H7 (cell line): ENCODE data around the gene TMEM88. TPM values are rescaled to one million over a fixed set of nuclear protein-coding genes. Genes with fewer than 3 reads are reported as not detected.

Source experiments
- DNase-seq: peaks from one replicate; pipeline ENCODE4 v3.0.0; 2012
- H3K27me3 ChIP-seq: 2 replicates; pipeline ENCODE4 v1.6.0; 2011; ENCODE audit warnings: mild to moderate bottlenecking, low read length; ENCODE audit not compliant: control insufficient read depth, insufficient read depth
- H3K36me3 ChIP-seq: replicated peaks from 2 replicates; pipeline ENCODE4 v1.5.1; 2011; ENCODE audit warnings: low read length; ENCODE audit not compliant: control insufficient read depth, insufficient read depth
- H3K4me3 ChIP-seq: 2 replicates; pipeline ENCODE4 v1.5.1; 2011; ENCODE audit warnings: low read depth, mild to moderate bottlenecking, control low read depth, low read length, moderate library complexity; ENCODE audit not compliant: insufficient read depth
- total RNA-seq: library from RNA; depleted of rRNA; stranded (reverse); fragments of >200 nt; shearing (Covaris generic); gene quantifications from 2 replicates; pipeline ENCODE4 v1.2.3, GENCODE V29; 2014

The TMEM88 gene
- total RNA-seq, 1 experiment from 2014 or later: 27.0 TPM

DNA sequence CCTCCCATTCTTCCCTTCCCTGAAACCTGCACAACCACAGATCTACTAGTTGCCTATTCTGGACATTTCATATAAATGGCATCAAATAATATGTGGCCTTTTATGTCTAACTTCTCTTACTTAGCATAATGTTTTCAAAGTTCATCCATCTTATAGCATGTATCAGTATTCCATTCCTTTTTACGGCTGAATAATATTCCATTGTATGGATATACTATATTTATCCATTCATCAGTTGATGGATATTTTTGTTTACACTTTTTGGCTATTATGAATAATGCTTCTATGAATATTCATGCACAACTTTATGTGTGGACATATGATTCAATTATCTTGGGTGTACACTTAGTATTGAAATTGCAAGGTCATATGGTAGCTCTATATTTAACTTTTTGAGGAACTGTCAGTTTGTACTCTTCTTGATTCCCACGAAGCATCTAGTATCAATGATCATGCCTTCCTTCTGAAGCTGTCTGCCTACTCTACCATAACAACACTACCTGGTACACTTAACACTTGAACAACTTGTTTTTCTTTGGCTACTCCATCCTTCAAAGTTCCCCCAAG is 21.0 kb downstream of the TMEM88 start:
- Histone ChIP-seq H3K27me3 (no peaks in the 10 kb centered on the region), H3K36me3 (no peaks in the 10 kb centered on the region), H3K4me3 (no peak overlapping the region)
- DNase-seq: no peak

DNA sequence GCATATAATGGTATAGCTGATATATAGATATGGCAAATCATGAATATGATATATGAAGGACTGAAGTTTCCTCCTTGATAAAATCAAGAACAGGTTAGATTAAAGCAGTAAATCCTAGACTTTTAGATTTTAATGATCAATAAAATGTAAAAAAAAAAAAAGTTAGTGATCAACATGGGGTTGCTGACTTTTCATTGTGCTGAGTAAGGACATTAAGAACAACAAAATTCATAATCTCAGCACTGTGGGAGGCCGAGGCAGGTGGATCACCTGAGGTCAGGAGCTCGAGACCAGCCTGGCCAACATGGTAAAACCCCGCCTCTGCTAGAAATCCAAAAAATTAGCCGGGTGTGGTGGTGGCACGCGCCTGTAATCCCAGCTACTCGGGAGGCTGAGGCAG is 23.4 kb downstream of the TMEM88 start:
- Histone ChIP-seq H3K27me3 (no peaks in the 10 kb centered on the region), H3K36me3 (no peaks in the 10 kb centered on the region), H3K4me3 (no peak overlapping the region)
- no peak for DNase-seq

DNA sequence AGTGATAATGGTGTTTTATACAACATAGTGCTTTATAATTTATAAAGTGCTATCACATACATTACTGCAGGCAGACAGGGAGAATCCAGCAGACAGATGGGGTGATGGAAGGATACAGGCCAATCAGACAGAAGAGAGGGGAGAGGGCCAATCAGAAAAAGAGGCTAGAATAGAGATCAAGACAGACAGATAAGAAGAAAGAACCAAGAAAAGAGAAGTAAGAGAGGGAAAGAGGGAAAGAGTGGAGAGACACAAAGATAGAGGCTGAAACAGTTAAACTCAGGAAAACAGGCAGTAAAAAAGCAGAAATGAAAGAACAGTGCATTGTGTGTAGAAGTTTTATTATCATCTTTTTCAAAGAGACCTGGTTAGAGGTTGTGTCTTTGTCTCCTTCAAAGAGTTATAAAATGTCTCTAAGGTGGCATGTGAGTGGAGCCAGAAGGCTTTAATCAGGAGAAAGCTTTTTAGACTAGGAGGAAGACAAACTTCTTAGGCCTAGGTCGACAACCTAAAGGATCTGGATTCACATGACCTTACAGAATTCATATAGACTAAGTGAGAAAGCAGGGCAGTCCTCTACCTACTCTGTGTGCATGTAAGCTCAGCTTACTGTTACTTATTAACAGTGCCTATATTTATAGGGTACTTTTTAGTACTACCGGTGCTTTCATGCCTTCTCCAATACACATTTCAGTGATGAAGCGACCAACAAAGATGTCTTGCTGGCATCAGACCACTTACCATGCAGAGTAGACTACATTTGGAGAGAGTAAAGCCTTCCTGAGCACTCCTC is 25.4 kb downstream of the TMEM88 start:
- DNase-seq: no peak
- Histone ChIP-seq H3K36me3 (no peaks in the 10 kb centered on the region), H3K4me3 (no peak overlapping the region), H3K27me3 (no peaks in the 10 kb centered on the region)

DNA sequence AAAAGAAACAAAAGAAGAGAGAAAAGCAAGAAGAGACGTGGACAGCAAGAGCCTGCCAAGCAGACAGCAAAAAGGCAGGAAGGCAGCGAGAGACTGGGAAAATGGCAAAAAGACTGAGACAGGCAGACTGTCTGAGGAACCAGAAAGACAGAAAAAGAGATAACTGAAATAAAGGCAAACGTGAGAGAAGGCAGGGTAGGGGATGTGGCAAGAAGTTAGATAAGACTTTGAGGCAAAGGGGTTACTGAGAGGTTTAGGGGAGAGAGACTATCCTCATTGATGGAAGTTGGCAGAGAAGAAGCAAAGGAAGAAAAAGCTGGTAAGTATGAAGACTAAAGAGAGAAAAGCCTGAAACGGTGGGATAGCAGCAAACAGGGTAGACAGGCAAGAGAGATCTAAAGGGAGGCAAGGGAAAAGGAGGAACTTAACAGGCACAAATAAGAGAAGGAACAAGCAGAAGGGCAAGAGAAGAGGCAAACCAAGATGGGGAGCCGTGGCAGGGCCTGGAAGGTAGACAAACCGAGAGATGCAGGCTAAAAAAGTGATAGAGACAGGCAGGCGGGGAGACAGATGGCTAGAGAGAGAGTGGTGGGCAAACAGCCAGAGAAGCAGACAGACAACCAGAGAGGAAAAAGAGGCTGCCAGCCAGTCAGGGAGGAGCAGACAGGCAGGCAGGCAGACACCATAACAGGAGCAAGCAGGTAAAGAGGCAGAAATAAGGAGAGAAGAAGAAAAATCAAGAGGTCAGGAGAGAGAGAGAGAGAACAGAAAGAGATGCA is 26.6 kb downstream of the TMEM88 start:
- Histone ChIP-seq H3K4me3 (no peak overlapping the region), H3K27me3 (peaks cover 11% of the 10 kb centered on the region), H3K36me3 (no peaks in the 10 kb centered on the region)
- DNase-seq: no peak

DNA sequence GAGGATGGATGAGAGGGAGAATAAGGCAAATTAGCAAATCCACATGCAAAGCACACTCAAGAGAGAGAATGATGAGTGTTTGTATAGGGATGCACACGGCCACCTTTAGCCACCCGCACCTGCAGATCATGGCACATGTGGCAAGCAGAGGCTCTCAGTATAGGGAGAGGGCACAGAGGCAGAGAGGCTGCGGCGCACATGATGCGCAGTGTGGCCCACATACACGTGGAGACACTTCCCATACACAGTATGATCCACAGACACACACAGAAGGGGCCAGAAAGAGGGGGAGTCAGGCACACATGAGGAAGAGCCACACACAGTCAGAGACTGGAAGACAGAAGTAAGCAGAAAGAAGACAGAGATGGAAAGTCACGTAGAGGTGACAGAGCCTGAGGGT is 27.2 kb downstream of the TMEM88 start:
- no peaks in the 10 kb centered on the region for H3K36me3 ChIP-seq
- DNase-seq: no peak
- no peak overlapping the region for H3K4me3 ChIP-seq
- H3K27me3 ChIP-seq: peaks cover 16% of the 10 kb centered on the region

DNA sequence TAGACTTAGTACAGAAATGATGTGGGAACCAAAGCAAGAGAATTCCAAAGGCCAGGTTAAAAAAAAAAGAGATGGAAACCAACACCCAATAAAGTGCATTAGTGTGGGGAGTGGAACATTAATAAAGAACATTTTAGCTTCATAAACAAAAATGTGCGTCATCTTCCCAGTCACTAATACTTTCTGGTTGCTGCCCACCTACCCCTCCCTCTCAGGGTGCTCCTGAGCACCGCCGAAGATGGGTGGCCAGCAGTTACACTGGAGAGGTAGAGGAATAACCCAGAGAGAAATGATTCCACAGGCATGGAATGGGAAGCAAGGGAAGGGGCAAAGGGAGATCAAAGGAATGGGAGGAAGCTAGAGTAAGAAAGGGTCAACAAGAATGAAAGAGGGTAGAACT is 27.8 kb downstream of the TMEM88 start:
- no peak for DNase-seq
- no peak overlapping the region for H3K4me3 ChIP-seq
- H3K36me3 ChIP-seq: no peaks in the 10 kb centered on the region
- peaks cover 17% of the 10 kb centered on the region for H3K27me3 ChIP-seq

DNA sequence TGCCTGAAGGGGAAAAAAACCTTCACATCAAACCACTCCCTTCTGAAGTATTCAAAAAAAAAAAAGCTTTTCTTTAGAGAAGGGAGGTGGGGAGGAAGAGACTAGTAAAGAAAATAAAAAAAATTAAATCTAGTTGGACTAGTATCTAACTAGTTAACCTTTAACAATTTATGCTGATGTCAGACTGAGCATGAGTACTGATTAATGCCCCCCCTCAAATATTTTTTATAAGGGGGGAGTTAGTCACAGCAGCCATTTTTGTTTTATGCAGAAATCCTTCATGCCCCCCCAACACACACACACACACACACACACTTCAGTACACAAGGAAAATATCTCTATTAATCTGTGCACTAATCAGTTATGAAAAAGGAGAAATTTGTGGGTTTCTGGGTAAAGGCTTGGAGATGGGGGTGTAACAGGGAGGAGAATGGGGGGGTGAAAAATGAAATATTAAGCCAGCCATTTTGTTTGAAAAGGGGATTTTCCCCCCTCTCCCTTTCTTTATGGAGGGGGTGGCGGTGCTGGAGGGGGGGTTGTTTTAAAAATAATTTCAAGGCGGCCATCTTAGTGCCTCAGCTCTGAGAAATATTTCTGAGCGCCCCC is 29.0 kb downstream of the TMEM88 start:
- Histone ChIP-seq H3K36me3 (no peaks in the 10 kb centered on the region), H3K27me3 (peaks cover 17% of the 10 kb centered on the region), H3K4me3 (no peak overlapping the region)
- no peak for DNase-seq

DNA sequence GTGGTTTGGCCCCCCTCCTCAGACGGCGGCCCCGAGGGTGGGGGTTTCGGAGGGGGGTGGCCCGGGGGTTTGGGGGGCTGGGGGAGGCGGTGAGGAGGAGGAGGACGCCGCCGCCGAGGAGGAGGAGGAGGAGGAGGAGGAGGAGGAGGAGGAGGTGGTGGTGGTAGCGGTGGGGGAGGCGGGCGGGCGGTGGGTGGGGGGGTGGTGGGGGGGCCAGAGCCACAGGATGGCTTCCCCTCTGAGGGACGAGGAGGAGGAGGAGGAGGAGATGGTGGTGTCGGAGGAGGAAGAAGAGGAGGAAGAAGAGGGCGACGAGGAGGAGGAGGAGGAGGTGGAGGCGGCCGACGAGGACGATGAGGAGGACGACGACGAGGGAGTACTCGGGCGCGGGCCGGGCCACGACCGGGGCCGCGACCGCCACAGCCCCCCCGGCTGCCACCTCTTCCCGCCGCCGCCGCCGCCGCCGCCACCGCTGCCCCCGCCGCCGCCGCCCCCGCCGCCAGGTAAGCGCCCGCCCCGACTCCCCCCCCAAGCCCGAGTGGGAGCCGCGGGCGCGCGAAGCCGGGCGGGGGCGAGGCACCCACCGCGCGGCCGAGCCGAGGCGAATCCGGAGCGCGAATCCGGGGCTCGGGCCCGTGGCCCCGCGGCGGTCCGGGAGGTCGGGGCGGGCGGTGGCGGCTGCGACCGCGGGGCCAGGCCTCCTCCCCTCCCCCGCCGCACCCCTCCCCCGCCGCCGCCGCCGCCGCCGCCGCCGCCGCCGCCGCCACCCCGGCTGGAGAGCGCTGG is 29.9 kb downstream of the TMEM88 start:
- DNase-seq: peak; percentile 81
- H3K4me3 ChIP-seq: peak overlapping the region; percentile 72
- H3K27me3 ChIP-seq: peaks cover 17% of the 10 kb centered on the region
- no peaks in the 10 kb centered on the region for H3K36me3 ChIP-seq

DNA sequence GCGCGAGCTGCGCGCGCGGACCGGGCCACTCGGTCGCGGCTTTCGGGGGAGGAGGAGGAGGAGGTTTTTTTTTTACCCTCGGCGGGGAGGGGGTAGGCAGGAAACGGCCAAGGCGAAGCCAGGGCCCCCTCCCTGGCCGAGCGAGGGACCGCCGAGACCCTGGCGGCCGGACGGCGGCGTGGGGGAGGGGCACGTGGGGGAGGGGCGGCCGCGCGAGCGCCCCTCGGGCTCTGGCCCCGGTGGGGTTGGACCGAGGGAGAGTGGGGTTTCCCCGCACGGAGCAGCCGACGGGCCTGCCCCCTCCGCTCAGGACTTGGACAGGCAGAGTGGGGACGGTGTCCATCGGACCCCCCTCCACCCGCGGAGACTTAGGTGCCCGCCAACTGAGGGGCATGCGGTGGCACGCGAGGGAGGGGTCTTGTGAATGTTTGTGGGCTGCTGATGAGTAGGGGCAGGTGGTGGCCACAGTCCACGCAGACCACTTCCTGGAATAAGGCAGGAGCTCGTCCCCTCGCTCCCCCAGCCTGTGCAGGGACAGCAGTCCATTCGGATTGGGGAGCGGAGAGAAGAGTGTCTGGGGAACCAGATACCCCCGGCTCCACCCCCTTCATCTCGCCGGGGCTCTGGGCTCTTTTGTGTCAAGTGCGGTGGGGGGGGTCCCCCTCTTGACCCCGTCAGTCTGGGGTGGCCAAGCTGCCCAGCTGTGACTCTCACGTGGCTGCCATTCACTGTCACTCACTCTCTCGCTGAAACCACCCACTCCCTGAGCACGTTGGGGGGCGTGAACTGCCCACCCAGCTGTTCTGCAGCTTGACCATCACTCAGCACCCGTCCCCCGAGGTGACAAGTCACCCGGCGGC is 30.7 kb downstream of the TMEM88 start:
- peaks cover 17% of the 10 kb centered on the region for H3K27me3 ChIP-seq
- H3K36me3 ChIP-seq: no peaks in the 10 kb centered on the region
- peak overlapping the region; percentile 72 for H3K4me3 ChIP-seq
- DNase-seq: peak; percentile 89

DNA sequence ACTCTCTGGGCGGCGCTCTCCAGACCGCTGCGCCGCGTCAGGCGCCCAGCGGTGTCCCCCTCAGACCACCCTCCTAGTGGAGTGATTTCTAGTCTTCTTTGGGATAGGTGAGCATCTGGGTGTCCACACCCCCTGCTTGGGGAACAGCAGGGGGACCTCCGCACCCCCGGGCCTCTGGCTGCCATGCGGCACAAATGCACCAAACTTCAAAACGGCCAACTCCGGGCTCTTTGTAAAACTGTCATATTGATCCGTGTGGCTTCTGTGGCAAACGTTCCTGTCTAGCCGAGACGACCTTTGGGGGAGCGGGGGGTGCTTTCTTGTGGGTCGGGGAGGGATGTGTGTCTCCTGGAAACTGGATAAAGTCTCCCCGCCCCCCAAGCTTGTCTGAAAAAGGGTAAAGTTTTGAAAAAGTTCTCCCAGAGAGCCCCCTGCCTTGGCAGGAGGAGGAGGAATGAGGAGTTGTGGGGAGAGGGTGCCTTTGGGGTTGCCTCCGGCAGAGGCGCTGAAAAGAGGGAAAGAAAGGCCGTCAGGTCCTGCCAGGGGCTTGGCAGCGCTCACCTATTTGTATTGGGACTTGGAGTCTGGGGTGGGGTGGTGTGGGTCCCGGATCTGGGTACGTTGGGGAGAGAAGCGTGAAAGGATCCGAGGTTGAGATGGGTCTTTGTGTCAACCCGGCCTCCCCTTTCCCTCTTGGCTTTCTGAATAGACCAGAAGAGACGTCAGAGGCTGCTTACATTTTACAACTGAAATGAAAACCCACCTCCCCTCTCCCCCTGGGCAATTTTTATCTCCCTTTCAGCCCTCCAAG is 31.6 kb downstream of the TMEM88 start:
- Histone ChIP-seq H3K36me3 (no peaks in the 10 kb centered on the region), H3K4me3 (peak overlapping the region; percentile 72), H3K27me3 (peaks cover 17% of the 10 kb centered on the region)
- peak; percentile 86 for DNase-seq

DNA sequence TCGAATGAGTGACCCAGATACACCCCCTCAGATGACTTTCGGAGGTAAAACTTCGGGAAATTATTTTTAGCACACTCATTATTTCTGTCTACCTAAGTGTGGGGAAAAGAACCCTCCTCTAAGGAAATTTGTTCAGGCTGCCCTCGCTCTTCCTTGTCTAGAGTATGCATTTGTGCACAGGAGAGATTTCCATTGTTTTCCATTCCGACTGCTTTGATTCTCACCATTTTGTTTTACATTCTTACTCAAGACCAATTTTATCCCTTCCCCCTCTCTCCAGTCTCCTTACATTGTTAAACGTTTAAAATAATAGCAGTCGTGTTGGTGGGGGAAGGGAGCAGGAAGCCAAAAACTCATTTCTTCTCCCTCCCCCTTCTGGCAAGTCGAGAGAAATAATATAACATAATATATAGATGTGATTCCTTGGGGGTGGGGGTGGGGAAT is 32.2 kb downstream of the TMEM88 start:
- DNase-seq: no peak
- peak overlapping the region; percentile 72 for H3K4me3 ChIP-seq
- H3K36me3 ChIP-seq: no peaks in the 10 kb centered on the region
- H3K27me3 ChIP-seq: peaks cover 17% of the 10 kb centered on the region

DNA sequence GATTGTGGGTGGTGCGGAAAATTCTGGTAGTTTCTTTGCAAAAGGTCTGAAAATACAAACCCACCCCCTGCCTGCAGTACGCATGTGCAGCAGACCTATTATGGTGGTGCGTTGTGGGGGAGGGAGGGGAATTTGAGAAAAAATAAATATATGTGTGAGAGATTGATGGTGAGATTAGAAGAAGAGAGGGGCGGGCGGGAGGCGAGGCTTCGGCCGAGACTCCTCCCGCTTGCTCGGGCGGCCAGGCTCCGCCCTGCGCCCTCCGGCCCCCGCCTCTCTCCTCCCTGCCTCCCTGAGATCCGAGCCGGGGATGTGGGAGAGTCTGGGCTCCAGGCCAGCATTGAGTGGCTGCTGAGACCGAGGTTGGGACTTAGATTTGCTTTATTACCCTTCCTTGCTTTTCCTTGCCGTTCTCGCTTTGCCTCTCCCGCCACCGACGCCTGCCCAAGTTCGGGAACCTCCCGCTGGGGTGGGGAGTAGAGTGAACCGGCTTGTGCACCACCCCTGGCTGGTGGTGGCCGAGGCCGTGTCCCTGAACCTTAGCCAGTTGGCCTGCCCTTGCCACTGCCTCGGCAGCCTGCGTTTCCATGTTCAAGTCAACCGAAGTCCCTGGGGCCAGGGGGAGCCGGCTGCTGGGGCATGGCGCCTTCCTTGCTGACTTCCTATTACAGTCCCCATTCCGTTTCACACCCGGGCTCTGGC is 32.8 kb downstream of the TMEM88 start:
- Histone ChIP-seq H3K27me3 (peaks cover 17% of the 10 kb centered on the region), H3K36me3 (no peaks in the 10 kb centered on the region), H3K4me3 (peak overlapping the region; percentile 72)
- DNase-seq: peak; percentile 96
